Activated CD4-positive, alpha-beta T cell treated with anti-CD3 and anti-CD28 coated beads, Interleukin-2, amount 50 U/mL, for 48 hours (primary cell): ENCODE data around the gene LMF2.

Source experiments
- DNase-seq, 2 experiments: peaks; one replicate each; pipeline ENCODE4 v3.0.0-alpha.2; 2020

LMF2 gene

GRCh38 chr22:50461536-50461935 is 46.0 kb downstream of the LMF2 start:
- no peak for DNase-seq

GRCh38 chr22:50460938-50461337 is 46.6 kb downstream of the LMF2 start:
- DNase-seq, result no peak

DNA sequence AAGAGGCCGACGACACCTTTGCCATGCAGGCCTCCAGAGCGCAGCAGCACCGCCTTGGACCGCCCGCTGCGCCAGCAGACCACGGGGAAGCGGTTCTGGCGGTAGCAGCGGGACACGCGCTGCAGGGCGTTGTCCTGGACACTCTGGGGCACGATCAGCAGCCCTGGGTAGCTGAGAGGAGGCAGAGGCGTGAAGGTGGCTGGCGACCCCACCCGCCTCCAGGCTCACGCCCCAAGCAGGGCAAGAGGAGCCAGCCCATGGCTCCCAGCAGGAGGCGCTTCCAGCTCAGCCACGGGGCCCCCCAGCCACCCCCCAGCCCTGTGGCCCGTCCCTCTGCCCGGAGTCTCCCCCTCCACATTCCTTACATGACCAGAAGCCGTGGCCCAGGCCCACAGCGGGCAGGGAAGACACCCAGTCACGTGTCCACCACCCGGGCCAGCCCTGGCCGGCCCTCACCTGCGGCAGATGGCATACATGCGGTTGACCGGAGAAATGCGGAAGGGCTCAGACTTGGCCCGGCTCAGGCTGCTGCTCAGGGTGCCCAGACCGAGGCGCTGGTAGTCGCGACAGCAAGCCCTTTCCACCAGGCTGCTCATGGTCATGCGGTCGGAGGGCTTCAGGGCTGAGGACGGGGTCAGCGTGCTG is 47.9 kb downstream of the LMF2 start:
- no peak for DNase-seq

- DNase-seq, result no peak
Measured at GRCh38 chr22:50459016-50459415, 48.5 kb downstream of the LMF2 start.

GRCh38 chr22:50456466-50457234 is 50.9 kb downstream of the LMF2 start:
- peak in 1 of 2 experiments; percentile 17 for DNase-seq

GRCh38 chr22:50456026-50456425 is 51.5 kb downstream of the LMF2 start:
- DNase-seq, result no peak

DNA sequence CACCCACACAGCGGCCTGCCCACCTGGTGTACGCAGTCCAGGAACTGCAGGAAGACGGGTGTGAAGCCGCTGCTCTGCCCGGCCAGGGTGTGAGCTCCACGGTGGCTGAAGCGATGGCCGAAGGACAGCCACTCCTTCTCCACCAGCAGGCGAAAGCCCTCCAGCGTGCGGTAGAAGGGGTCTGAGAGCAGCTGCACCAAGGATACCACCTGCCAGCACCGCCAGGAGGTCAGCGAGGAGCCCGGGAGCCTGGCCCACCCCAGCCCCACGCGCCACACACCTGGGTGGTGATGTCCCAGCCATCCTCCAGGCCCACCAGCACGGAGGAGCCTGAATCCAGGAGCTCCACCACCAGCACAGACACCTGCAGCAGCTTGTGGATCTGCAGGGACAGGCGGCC is 52.3 kb downstream of the LMF2 start:
- no peak for DNase-seq

DNA sequence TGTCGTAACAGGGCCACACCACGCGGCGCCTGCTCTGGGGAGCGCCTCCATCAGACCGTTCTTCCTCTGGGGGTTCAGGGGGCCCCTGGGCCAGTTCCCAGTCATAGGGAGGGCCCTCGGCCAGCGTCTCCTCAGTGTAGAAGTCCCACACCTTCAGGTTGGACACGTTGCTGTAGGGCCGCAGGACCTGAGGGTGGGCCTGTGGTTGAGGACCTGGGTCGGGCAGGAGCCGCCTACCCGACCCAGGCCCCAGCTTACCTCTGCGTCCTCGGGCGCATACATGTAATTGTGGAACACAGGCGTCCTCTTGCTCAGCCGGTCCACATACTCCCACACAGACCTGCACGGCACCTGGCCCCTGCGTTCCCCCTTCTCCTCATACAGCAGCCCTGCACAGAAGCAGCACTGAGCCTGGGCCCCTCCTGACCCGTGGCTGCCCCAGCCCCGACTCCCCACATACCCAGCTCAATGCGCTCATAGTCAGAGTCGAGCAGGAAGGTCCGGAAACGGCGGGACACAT is 52.9 kb downstream of the LMF2 start:
- DNase-seq, result no peak
